ENCODE results near the gene ANO2. TPM values are rescaled to one million over a fixed set of nuclear protein-coding genes. Genes with fewer than 3 reads are reported as not detected.

Gene ANO2
- total and polyA plus RNA-seq, 4 donors, result 0.03 to 0.25 (median 0.15) TPM

DNA sequence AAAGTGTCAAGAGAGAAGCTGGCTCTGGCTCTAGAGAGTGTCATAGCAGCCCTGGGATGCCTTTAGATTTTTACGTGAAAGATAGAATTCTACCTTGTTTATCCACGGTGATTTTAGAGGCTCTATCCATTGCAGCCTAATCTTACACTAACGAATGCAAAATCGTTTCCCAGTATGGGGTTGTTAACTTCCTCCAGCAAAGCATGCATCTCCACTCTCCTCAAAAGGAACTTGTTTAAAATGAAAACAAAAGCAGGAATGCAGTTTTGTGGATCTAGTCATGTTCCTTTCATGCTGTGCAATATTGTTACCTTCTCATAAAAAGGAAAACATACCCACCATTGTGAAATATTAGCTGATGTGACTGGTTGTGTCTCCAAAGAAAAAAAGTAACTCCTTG, 88.4 kb downstream of the ANO2 start:
- H3K27me3 ChIP-seq (ENCODE audit: control insufficient read depth in 4 of 4, insufficient read depth in 4 of 4, low read length in 3 of 4), result peaks cover 0 to 7% (median 2%) of the 10 kb centered on the region in 4 donors
- no peaks in the 10 kb centered on the region for H3K9me3 ChIP-seq (ENCODE audit: control insufficient read depth in 4 of 4, low read length in 3 of 4)
- DNase-seq (ENCODE audit: low spot score), result no peak
- 20% methylated on average over 4 of the region's 4 CpGs for WGBS
- H3K4me3 ChIP-seq (ENCODE audit: low read depth in 1 of 3, low read length in 3 of 3), result no peak overlapping the region
- H3K27ac ChIP-seq (ENCODE audit: low read depth in 1 of 2, low read length in 2 of 2), result no peak overlapping the region
- no peaks in the 10 kb centered on the region for H3K4me1 ChIP-seq (ENCODE audit: control insufficient read depth in 4 of 4, insufficient read depth in 4 of 4, low read length in 3 of 4)
- no peaks in the 10 kb centered on the region for H3K36me3 ChIP-seq (ENCODE audit: control insufficient read depth in 4 of 4, insufficient read depth in 3 of 4, low read depth in 1 of 4, low read length in 3 of 4)
- TF ChIP-seq EGR1 (IDR thresholded peaks at IDR 0.05; ENCODE audit: low read depth in 2 of 2) (no peak), NR2F2 (IDR thresholded peaks at IDR 0.05) (no peak), FOXA1 (IDR thresholded peaks at IDR 0.05) (no peak), RAD21 (IDR thresholded peaks at IDR 0.05) (no peak), YY1 (IDR thresholded peaks at IDR 0.05) (no peak), GABPA (IDR thresholded peaks at IDR 0.05 in 1 of 2, conservative IDR thresholded peaks at IDR 0.05 in 1 of 2) (no peak), JUND (IDR thresholded peaks at IDR 0.05) (no peak), HNF4A (conservative IDR thresholded peaks at IDR 0.05) (no peak), TAF1 (conservative IDR thresholded peaks at IDR 0.05) (no peak), FOXA2 (IDR thresholded peaks at IDR 0.05) (no peak)
- TF ChIP-seq, protein P1, sequence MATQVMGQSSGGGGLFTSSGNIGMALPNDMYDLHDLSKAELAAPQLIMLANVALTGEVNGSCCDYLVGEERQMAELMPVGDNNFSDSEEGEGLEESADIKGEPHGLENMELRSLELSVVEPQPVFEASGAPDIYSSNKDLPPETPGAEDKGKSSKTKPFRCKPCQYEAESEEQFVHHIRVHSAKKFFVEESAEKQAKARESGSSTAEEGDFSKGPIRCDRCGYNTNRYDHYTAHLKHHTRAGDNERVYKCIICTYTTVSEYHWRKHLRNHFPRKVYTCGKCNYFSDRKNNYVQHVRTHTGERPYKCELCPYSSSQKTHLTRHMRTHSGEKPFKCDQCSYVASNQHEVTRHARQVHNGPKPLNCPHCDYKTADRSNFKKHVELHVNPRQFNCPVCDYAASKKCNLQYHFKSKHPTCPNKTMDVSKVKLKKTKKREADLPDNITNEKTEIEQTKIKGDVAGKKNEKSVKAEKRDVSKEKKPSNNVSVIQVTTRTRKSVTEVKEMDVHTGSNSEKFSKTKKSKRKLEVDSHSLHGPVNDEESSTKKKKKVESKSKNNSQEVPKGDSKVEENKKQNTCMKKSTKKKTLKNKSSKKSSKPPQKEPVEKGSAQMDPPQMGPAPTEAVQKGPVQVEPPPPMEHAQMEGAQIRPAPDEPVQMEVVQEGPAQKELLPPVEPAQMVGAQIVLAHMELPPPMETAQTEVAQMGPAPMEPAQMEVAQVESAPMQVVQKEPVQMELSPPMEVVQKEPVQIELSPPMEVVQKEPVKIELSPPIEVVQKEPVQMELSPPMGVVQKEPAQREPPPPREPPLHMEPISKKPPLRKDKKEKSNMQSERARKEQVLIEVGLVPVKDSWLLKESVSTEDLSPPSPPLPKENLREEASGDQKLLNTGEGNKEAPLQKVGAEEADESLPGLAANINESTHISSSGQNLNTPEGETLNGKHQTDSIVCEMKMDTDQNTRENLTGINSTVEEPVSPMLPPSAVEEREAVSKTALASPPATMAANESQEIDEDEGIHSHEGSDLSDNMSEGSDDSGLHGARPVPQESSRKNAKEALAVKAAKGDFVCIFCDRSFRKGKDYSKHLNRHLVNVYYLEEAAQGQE (IDR thresholded peaks at IDR 0.05), result no peak
- TF ChIP-seq, protein P2, sequence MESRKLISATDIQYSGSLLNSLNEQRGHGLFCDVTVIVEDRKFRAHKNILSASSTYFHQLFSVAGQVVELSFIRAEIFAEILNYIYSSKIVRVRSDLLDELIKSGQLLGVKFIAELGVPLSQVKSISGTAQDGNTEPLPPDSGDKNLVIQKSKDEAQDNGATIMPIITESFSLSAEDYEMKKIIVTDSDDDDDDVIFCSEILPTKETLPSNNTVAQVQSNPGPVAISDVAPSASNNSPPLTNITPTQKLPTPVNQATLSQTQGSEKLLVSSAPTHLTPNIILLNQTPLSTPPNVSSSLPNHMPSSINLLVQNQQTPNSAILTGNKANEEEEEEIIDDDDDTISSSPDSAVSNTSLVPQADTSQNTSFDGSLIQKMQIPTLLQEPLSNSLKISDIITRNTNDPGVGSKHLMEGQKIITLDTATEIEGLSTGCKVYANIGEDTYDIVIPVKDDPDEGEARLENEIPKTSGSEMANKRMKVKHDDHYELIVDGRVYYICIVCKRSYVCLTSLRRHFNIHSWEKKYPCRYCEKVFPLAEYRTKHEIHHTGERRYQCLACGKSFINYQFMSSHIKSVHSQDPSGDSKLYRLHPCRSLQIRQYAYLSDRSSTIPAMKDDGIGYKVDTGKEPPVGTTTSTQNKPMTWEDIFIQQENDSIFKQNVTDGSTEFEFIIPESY (IDR thresholded peaks at IDR 0.05), result no peak
- TF ChIP-seq, protein P3, sequence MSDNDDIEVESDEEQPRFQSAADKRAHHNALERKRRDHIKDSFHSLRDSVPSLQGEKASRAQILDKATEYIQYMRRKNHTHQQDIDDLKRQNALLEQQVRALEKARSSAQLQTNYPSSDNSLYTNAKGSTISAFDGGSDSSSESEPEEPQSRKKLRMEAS (IDR thresholded peaks at IDR 0.05), result no peak
- TF ChIP-seq, protein P4, sequence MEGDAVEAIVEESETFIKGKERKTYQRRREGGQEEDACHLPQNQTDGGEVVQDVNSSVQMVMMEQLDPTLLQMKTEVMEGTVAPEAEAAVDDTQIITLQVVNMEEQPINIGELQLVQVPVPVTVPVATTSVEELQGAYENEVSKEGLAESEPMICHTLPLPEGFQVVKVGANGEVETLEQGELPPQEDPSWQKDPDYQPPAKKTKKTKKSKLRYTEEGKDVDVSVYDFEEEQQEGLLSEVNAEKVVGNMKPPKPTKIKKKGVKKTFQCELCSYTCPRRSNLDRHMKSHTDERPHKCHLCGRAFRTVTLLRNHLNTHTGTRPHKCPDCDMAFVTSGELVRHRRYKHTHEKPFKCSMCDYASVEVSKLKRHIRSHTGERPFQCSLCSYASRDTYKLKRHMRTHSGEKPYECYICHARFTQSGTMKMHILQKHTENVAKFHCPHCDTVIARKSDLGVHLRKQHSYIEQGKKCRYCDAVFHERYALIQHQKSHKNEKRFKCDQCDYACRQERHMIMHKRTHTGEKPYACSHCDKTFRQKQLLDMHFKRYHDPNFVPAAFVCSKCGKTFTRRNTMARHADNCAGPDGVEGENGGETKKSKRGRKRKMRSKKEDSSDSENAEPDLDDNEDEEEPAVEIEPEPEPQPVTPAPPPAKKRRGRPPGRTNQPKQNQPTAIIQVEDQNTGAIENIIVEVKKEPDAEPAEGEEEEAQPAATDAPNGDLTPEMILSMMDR (IDR thresholded peaks at IDR 0.05; ENCODE audit: low read depth, low read length, missing input control), result no peak
- TF ChIP-seq, protein P5, sequence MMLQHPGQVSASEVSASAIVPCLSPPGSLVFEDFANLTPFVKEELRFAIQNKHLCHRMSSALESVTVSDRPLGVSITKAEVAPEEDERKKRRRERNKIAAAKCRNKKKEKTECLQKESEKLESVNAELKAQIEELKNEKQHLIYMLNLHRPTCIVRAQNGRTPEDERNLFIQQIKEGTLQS (IDR thresholded peaks at IDR 0.05), result no peak
- H3K9ac ChIP-seq (ENCODE audit: low read depth in 1 of 2, low read length in 2 of 2), result no peak overlapping the region

DNA sequence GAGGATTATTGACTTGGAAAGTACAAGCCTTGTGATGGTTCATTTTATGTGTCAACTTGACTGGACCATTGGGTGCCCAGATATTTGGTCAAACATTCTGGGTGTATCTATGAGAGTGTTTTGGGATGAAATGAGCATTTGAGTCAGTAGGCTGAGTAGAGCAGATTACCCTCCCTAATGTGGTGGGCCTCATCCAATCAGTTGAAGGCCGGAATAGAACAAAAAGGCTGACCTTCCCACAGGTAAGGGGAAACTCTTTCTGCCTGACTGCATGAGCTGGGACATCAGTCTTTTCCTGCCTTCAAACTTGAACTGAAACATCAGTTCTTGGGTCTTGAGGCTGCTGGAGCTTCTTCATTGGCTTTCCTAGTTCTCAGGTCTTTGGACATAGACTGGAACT, 98.1 kb downstream of the ANO2 start:
- no peak overlapping the region for H3K27ac ChIP-seq (ENCODE audit: low read depth in 1 of 2, low read length in 2 of 2)
- H3K4me3 ChIP-seq (ENCODE audit: low read depth in 1 of 3, low read length in 3 of 3), result no peak overlapping the region
- DNase-seq (ENCODE audit: low spot score), result no peak
- TF ChIP-seq FOXA2 (IDR thresholded peaks at IDR 0.05) (no peak), GABPA (IDR thresholded peaks at IDR 0.05 in 1 of 2, conservative IDR thresholded peaks at IDR 0.05 in 1 of 2) (no peak), EGR1 (IDR thresholded peaks at IDR 0.05; ENCODE audit: low read depth in 2 of 2) (no peak), TAF1 (conservative IDR thresholded peaks at IDR 0.05) (no peak), HNF4G (IDR thresholded peaks at IDR 0.05) (no peak), NR2F2 (IDR thresholded peaks at IDR 0.05) (no peak), RAD21 (IDR thresholded peaks at IDR 0.05) (no peak), FOXA1 (IDR thresholded peaks at IDR 0.05) (no peak), YY1 (IDR thresholded peaks at IDR 0.05) (no peak), SP1 (IDR thresholded peaks at IDR 0.05) (no peak), JUND (IDR thresholded peaks at IDR 0.05) (no peak)
- TF ChIP-seq, protein P2 (IDR thresholded peaks at IDR 0.05), result no peak
- TF ChIP-seq, protein P4 (IDR thresholded peaks at IDR 0.05; ENCODE audit: low read depth, low read length, missing input control), result no peak
- TF ChIP-seq, protein P5 (IDR thresholded peaks at IDR 0.05), result no peak
- H3K4me1 ChIP-seq (ENCODE audit: control insufficient read depth in 4 of 4, insufficient read depth in 4 of 4, low read length in 3 of 4), result no peaks in the 10 kb centered on the region
- H3K36me3 ChIP-seq (ENCODE audit: control insufficient read depth in 4 of 4, insufficient read depth in 3 of 4, low read depth in 1 of 4, low read length in 3 of 4), result no peaks in the 10 kb centered on the region
- H3K9me3 ChIP-seq (ENCODE audit: control insufficient read depth in 4 of 4, low read length in 3 of 4), result peaks cover 0 to 6% (median 0%) of the 10 kb centered on the region in 4 donors
- H3K27me3 ChIP-seq (ENCODE audit: control insufficient read depth in 4 of 4, insufficient read depth in 4 of 4, low read length in 3 of 4), result peaks cover 0 to 10% (median 2%) of the 10 kb centered on the region in 4 donors
- no peak overlapping the region for H3K9ac ChIP-seq (ENCODE audit: low read depth in 1 of 2, low read length in 2 of 2)
- WGBS, result 85% methylated on average over 1 of the region's 1 CpG

Data from liver (tissue), 9 donors.